H4 (cell line): ENCODE data around the gene COMMD8. TPM values are rescaled to one million over a fixed set of nuclear protein-coding genes. Genes with fewer than 3 reads are reported as not detected.

Experiments
- DNase-seq: peaks from one replicate; pipeline ENCODE4 v3.0.0-alpha.2; 2015; ENCODE audit warnings: low spot score
- total RNA-seq: library from RNA; depleted of rRNA; stranded (reverse); fragments of >200 nt; shearing (Covaris generic); gene quantifications from 2 replicates; pipeline ENCODE4 v1.2.3, GENCODE V29; 2014

COMMD8 gene
- total RNA-seq, 1 experiment from 2014 or later: 70.1 TPM

DNA sequence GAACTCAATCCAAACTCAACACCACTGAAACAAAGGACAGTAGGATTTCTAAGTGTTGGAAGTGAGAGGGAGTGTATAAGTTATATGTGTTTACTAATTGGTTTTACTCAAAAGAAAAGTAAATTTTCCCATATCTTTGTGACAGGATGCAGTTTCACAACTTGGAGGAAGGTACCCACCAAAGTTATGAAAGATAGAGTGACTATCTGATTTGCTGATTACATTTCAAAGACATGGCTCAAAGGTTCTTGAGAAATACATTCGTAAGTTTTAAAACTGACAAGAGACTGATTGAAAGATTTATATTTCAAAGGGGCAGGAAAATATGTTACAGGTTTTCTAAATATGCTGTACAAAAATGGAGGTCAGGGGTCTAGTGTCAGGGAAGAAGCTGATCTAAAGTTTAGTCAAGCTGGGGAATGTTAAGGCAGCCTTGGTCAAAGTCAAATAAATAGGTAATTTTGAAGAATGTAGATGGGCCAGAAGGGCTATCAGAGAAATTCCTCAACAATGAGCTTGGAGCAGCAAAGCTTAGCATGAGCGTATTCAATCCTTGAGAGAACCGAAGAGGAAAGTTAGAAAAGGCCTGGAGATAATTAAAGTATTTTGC, 9.7 kb upstream of the COMMD8 start:
- no peak for DNase-seq

- DNase-seq: no peak
Observed at GRCh38 chr4:47471591-47471990, 8.1 kb upstream of the COMMD8 start.

GRCh38 chr4:47471064-47471463, 7.6 kb upstream of the COMMD8 start:
- no peak for DNase-seq

- DNase-seq: no peak
Observed at GRCh38 chr4:47469951-47470350, 6.4 kb upstream of the COMMD8 start.

DNA sequence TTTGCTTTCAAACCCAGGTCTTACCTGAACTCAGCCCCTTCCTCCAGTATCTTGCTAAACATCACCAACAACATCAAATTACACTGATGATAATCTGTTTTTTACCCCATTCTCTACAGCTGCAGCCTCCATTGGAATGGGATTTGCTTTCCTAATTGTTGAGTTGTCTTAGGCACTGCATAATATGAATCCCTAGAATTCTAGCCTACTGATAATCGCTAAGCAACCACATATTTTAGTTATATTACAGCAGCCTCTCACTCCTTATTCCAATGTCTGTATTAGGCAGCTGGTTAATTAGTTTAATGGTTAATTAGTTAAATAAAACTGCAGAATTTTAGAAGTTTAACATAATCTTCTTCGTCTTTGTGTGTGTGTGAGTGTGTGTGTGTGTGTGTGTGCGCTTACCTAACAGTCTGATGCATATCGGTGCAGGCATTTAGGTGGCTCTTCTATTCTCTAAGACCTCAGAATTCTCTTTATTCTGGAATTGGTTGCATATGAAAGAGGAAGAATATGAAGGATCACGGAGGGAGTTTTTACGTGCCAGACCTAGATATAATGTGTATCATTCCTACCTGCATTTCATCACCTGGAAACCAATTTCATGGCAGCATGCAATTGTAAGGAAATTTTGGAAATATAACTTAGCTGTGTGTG, 5.3 kb upstream of the COMMD8 start:
- no peak for DNase-seq

- DNase-seq: no peak
Observed at GRCh38 chr4:47466056-47466785, 2.7 kb upstream of the COMMD8 start.

DNA sequence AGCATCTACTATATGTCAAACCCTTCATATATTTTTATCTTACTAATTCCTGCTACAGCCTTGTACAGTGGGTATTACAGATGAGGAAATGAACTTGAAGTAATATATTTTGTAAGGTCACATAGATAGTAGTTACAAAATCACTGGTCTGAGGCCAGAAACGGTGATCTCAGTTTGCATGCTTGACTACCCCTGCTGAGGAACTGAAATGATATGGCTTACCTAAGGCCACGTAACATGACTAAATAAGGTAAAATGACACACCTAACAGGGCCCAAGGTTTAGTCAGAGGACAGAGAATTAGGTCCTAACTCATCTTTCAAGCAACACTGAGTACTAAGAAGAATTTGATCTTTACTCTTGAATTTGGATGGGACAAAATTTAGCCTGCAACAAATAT, 1.5 kb upstream of the COMMD8 start:
- DNase-seq: no peak

DNA sequence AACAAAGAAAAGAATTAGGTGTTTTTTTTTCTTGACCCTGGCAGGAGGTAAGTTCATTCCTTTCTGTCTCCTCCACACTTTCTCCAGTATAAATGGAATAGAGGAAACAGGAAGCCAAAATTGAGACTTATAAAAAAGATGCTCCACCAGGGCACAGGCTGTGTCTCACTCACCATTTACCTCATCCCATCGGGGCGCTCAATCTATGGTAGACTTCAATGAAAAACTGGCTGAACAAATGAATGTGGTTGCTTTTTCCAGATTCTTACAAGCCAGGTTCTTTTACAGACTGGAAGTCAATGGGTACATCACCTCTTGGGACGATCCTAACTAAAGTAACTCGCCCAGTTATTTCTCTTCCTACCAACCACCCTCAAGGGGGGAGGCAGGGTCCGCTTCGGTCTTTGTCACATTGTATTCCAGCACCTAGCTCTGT, 685 bp downstream of the COMMD8 start:
- no peak for DNase-seq

GRCh38 chr4:47451657-47452056, 11.8 kb downstream of the COMMD8 start:
- DNase-seq: no peak

DNA sequence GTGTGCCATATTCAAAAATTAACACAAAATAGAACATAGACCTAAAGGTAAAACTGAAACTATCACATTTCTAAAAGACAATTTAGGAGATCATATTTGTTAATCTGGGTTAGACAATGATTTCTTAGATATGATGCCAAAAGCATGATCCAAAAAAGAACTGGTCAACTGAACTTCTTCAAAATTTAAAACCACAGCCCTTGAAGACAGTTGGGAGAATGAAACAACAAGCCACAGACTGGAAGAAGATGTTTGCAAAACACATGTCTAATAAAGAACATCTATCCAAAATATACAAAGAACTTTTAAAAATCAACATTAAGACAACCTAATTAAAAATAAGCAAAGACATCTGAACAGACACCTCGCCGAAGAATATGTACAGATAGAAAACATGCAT, 19.5 kb downstream of the COMMD8 start:
- DNase-seq: no peak

- DNase-seq: no peak
Observed at GRCh38 chr4:47442980-47443379, 20.5 kb downstream of the COMMD8 start.

DNA sequence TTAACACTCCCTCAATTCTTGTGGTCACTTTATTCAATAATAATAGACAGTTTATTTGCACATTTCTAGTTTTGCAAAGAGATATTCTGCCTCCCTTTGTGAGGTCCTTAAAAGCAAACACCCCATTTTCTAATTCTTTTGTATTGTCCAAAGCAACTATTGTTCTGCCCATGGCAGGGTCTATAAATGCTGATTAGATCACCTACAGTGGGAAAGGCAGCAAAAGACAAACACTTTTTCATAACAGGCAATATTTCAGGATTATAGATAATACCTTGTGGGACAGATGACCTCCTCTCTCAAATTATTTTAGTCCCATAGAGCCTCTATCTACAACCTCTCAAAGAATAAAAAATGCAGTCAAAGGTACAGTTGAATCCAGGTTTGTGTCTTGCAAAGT, 28.6 kb downstream of the COMMD8 start:
- no peak for DNase-seq

DNA sequence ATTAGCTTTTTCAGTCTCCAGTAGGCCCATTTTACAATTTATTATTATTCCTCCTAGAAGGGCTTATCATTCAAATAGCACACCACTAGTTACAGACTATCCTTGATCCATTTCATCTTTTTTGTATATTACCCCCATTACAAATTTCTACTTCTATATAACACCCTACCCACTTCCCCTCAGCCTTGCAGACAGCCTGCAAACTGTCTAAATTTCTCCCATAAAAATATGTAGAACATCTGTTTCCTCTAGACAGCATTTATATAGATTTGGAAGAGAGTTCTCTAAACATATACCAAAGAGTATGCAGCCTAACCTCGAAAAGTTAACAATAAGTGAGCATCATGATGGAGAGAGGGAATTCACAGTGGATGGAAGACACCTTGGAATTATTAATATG, 30.8 kb downstream of the COMMD8 start:
- DNase-seq: no peak

- no peak for DNase-seq
Observed at GRCh38 chr4:47427935-47428334, 35.6 kb downstream of the COMMD8 start.

DNA sequence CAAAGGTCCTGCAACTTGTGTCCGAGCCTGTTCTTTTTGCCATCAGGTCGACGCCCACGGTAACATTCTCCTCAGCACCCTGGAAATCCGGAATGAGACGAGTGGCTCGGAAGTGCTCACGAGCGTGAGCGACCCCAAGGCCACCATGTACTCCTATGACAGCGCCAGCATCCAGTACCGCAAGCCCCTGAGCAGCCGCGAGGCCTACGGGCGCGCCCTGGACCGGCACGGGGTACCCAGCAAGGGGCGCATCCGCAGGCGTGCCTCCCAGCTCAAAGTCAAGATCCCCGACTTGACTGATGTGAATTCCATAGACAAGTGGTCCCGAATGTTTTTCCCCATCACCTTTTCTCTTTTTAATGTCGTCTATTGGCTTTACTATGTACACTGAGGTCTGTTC, 37.9 kb downstream of the COMMD8 start:
- no peak for DNase-seq

GRCh38 chr4:47419296-47419695, 44.2 kb downstream of the COMMD8 start:
- no peak for DNase-seq

GRCh38 chr4:47418147-47418546, 45.4 kb downstream of the COMMD8 start:
- no peak for DNase-seq

- DNase-seq: no peak
Observed at GRCh38 chr4:47415719-47416118, 47.8 kb downstream of the COMMD8 start.

DNA sequence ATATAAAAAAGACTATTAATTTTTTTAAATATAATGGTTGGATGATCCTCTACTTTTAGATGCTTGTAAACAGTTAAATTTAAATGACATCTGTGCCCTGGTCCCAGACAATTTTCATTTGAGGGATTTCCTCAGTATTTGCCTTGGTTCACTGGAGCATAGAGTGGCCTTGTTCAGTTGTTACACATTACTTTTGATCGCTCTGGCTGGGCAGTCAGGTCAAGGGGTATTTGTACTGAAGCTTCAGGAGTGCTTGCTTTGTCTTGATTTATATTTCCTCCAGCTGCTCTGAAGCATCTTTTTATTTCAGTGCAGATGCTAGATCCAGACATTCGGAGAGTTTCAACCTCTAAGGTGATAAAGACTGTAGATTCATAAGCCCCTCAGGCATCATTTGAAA, 50.0 kb downstream of the COMMD8 start:
- DNase-seq: no peak

DNA sequence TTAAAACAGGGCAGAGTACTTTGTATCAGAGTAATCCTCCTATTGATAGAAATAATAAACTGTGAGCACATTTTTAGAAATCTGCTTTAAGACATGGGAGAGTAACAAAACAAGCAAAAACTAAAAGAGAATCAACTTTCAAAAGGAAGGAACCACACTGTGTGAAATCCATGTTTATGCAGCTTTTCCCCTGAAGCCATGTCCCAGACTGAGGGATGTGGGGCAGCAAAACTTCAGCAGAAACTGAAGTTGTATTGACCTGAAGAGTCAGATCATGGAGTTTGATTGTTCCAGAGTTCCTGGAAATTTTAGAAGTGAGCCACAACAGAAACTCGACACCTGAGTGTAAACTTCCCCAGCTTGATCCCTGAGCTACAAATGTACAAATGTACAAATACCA, 53.2 kb downstream of the COMMD8 start:
- DNase-seq: no peak

DNA sequence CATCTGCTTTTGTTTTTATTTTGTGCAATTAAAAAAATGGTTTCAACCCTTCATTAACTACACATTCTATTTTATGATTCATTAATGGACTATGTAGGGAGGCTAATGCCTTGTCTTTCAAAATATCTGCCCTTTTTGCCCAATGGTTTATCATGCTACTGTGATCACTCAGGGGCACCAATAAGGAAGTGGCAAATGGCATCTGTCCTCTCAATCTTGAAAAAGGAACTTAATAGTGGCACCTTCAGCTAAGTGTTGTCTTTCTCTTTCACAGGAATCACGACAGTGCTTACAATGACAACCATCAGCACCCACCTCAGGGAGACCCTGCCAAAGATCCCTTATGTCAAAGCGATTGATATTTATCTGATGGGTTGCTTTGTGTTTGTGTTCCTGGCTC, 57.1 kb downstream of the COMMD8 start:
- DNase-seq: no peak
